HepG2 (cell line): ENCODE data around the gene CELF4. TPM values are rescaled to one million over a fixed set of nuclear protein-coding genes. Genes with fewer than 3 reads are reported as not detected.

Experiments used
- ATAC-seq: fragments of 200-7000 bp; cut with Tn5 transposase; 3 replicates; pipeline ENCODE4 v1.9.1; 2020; ENCODE audit warnings: mild to moderate bottlenecking, moderate library complexity
- BruUV-seq: library from RNA; stranded (reverse); fragments of 400-500 nt; replicated peaks from 2 replicates; lab custom pipeline; 2021; lab: Mats Ljungman, UMichigan
- CTCF ChIA-PET: fragments of 300-600 bp; formaldehyde crosslinking; extraction: SDS; loops from one replicate; lab custom pipeline; 2021; ENCODE audit warnings: low total read pairs, inconsistent platforms, low intra/inter-chr PET ratio; lab: Yijun Ruan, JAX
- POLR2A ChIA-PET: fragments of 350-600 bp; sonication (Branson Sonifier 250); formaldehyde crosslinking; loops from one replicate; lab custom pipeline; 2020; ENCODE audit warnings: antibody characterized with exemption, inconsistent platforms; lab: Yijun Ruan, JAX
- DNase-seq: peaks from one replicate; pipeline ENCODE4 v3.0.0-alpha.2; 2015; ENCODE audit warnings: low spot score
- FAIRE-seq: peaks from 3 replicates; lab custom pipeline; 2011; peaks lifted over from hg19 to GRCh38; lab: Jason Lieb, UNC
- H2AFZ ChIP-seq: one replicate; pipeline ENCODE4 v1.6.1; 2011; ENCODE audit warnings: low read length, inconsistent platforms
- H3K27ac ChIP-seq: fragments of 300-600 bp; 3 replicates; pipeline ENCODE4 v1.8.0; 2011; ENCODE audit warnings: mixed run types, mild to moderate bottlenecking, mixed read lengths, low read length, inconsistent platforms; ENCODE audit not compliant: insufficient read depth; ENCODE audit errors: extremely low read length
- H3K27me3 ChIP-seq, 2 experiments: fragments of 200-600 bp in 1 of 2; 2 replicates in 1 of 2; 3 replicates in 1 of 2; pipeline versions ENCODE4 v1.6.0 to v1.8.0; 2011; ENCODE audit warnings: low read length in 2 of 2, mild to moderate bottlenecking in 2 of 2, moderate library complexity in 2 of 2, inconsistent platforms in 1 of 2; ENCODE audit not compliant: insufficient read depth in 2 of 2, control insufficient read depth in 1 of 2
- H3K36me3 ChIP-seq, 2 experiments: fragments of 200-600 bp in 1 of 2; replicated peaks in 1 of 2; 2 replicates in 1 of 2; 3 replicates in 1 of 2; pipeline versions ENCODE4 v1.5.1 to v1.8.0; 2011; ENCODE audit warnings: low read length in 2 of 2, inconsistent platforms in 1 of 2; ENCODE audit not compliant: insufficient read depth in 2 of 2, control insufficient read depth in 1 of 2
- H3K4me1 ChIP-seq: 2 replicates; pipeline ENCODE4 v1.5.1; 2012; ENCODE audit warnings: low read length, inconsistent platforms; ENCODE audit not compliant: insufficient read depth
- H3K4me2 ChIP-seq: 2 replicates; pipeline ENCODE4 v1.6.0; 2011; ENCODE audit warnings: low read depth, low read length, inconsistent platforms
- H3K4me3 ChIP-seq, 3 experiments: fragments of 200-600 bp in 1 of 3; sonication (generic), shearing (Covaris generic) in 1 of 3; replicated peaks in 1 of 3; 2 replicates each; pipeline ENCODE4 v1.5.1; 2011 to 2016; ENCODE audit warnings: low read length in 3 of 3, inconsistent platforms in 2 of 3, low read depth in 2 of 3, mild to moderate bottlenecking in 2 of 3, control low read depth in 1 of 3, mixed read lengths in 1 of 3; ENCODE audit not compliant: insufficient read depth in 1 of 3
- H3K79me2 ChIP-seq: one replicate; pipeline ENCODE4 v1.6.1; 2011; ENCODE audit warnings: low read length, inconsistent platforms; ENCODE audit not compliant: insufficient read depth
- H3K9ac ChIP-seq: 2 replicates; pipeline ENCODE4 v1.6.0; 2011; ENCODE audit warnings: mild to moderate bottlenecking, low read depth, low read length, inconsistent platforms; ENCODE audit not compliant: insufficient read depth
- H3K9me3 ChIP-seq: 2 replicates; pipeline ENCODE4 v1.5.1; 2012; ENCODE audit warnings: mild to moderate bottlenecking, low read length
- H4K20me1 ChIP-seq: 2 replicates; pipeline ENCODE4 v1.6.0; 2011; ENCODE audit warnings: inconsistent platforms, mild to moderate bottlenecking, low read length, moderate library complexity; ENCODE audit not compliant: insufficient read depth
- GATA4 ChIP-seq: sonication (generic); IDR thresholded peaks from 2 replicates; pipeline ENCODE4 v1.6.1; 2016; ENCODE audit warnings: antibody characterized with exemption, low read depth, borderline replicate concordance
- HDAC6 ChIP-seq: fragments of 200-600 bp; sonication (generic); IDR thresholded peaks from 2 replicates; pipeline ENCODE4 v1.7.0; 2017; ENCODE audit warnings: mild to moderate bottlenecking, antibody characterized with exemption, low read length, low read depth
- KAT8 ChIP-seq: IDR thresholded peaks from 2 replicates; pipeline ENCODE4 v1.6.1; 2016; ENCODE audit warnings: missing genetic modification reagents, missing compliant biosample characterization
- NR2F6 ChIP-seq, 2 experiments: IDR thresholded peaks; 2 replicates each; pipeline ENCODE4 v1.6.1; 2016; ENCODE audit warnings: antibody characterized with exemption in 1 of 2, mild to moderate bottlenecking in 1 of 2
- SMARCE1 ChIP-seq: fragments of 450-650 bp; IDR thresholded peaks from 2 replicates; pipeline ENCODE4 v1.6.1; 2017; ENCODE audit warnings: borderline replicate concordance
- SYNCRIP ChIP-seq: fragments of 200-400 bp; formaldehyde crosslinking; IDR thresholded peaks from 2 replicates; pipeline ENCODE4 v1.6.1; 2018; ENCODE audit warnings: mild to moderate bottlenecking, low read depth, low read length; ENCODE audit not compliant: insufficient read depth
- ZNF235 ChIP-seq: sonication (generic); formaldehyde crosslinking; IDR thresholded peaks from 2 replicates; pipeline ENCODE4 v1.8.1; 2023; ENCODE audit warnings: mild to moderate bottlenecking, missing genetic modification reagents, borderline replicate concordance
- ZNF44 ChIP-seq: sonication (generic); formaldehyde crosslinking; IDR thresholded peaks from 2 replicates; pipeline ENCODE4 v1.5.1; 2020; ENCODE audit warnings: mild to moderate bottlenecking, missing genetic modification reagents
- ZNF441 ChIP-seq: sonication (generic); formaldehyde crosslinking; IDR thresholded peaks from 2 replicates; pipeline ENCODE4 v1.7.0; 2021; ENCODE audit warnings: missing genetic modification reagents, borderline replicate concordance
- ZNF749 ChIP-seq: sonication (generic); formaldehyde crosslinking; IDR thresholded peaks from 2 replicates; pipeline ENCODE4 v1.8.0; 2022; ENCODE audit warnings: mild to moderate bottlenecking, missing genetic modification reagents, moderate library complexity, borderline replicate concordance
- ZSCAN25 ChIP-seq: sonication (generic); formaldehyde crosslinking; IDR thresholded peaks from 2 replicates; pipeline ENCODE4 v1.8.0; 2022; ENCODE audit warnings: mild to moderate bottlenecking, missing genetic modification reagents
- WGBS: methylation state at CpG from one replicate; pipeline ENCODE4 v1.1.6; 2017; ENCODE audit warnings: low lambda C conversion rate; 5-methylcytosine and 5-hydroxymethylcytosine counted together
- in situ Hi-C: cut with HindIII; loops from 2 replicates; pipeline ENCODE4 v1.10.0; 2017; ENCODE audit warnings: low pct_unique_long_range_greater_than_20kb; ENCODE audit not compliant: extremely low pct_ligation_motif_present
- intact Hi-C: fragments of 100-400 bp; cut with micrococcal nuclease; formaldehyde crosslinking; loops from one replicate; pipeline ENCODE4 v1.10.0; 2022; ENCODE audit not compliant: unreplicated experiment
- polyA plus RNA-seq, 8 experiments: library from polyadenylated mRNA; depleted of rRNA in 3 of 8; stranded (reverse) in 7 of 8; unstranded in 1 of 8; fragments of >200 nt; fragmentation: Illumina TruSeq in 4 of 8; extraction: Trizol in 4 of 8; gene quantifications; 2 replicates each; pipeline versions ENCODE4 v1.2.1 to v1.2.3, GENCODE V29; 2011 to 2016; ENCODE audit warnings: low read depth in 4 of 8, missing spikeins in 1 of 8, mixed read lengths in 1 of 8; ENCODE audit not compliant: insufficient read depth in 1 of 8
- total RNA-seq, 5 experiments: library from RNA; depleted of rRNA; stranded (reverse); fragments of >200 nt; fragmentation: Illumina TruSeq; extraction: Trizol; gene quantifications; 2 replicates each; pipeline ENCODE4 v1.2.3, GENCODE V29; 2016; ENCODE audit warnings: low read depth in 1 of 5
- TF ChIP-seq, protein P1 (sequence below): sonication (generic); IDR thresholded peaks from 2 replicates; pipeline ENCODE4 v1.6.1; 2016; ENCODE audit warnings: low read depth, borderline replicate concordance
- TF ChIP-seq, protein P2 (sequence below): sonication (generic); formaldehyde crosslinking; conservative IDR thresholded peaks from 2 replicates; pipeline ENCODE4 v1.8.0; 2022; ENCODE audit warnings: missing genetic modification reagents

CELF4 gene
- total and polyA plus RNA-seq, 2 of the 13 experiments (the other 11 are each of a cell fraction or from before 2014, with no cell fraction given), result not detected

DNA sequence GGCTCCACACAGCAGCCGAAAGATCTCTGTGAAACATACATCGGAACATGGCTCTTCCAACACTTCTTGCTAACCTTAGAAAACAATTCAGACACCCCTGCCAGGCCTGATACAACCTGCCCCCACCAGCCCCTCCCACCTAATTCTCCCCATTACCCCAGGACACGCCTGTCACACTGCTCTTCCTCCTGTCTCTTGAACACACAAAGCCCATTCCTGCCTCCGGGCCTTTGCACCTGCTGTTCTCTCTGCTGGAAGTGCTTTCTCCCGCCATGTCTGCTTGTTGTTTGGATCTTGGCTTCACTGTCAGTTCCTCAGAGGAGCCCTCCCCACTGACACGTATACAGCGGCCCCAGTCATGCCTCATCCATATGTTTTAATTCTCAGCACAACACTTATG, 24.1 kb downstream of the CELF4 start:
- BruUV-seq, result no TSS peak
- no peak overlapping the region for H3K4me3 ChIP-seq
- intact Hi-C loops, result no loop called here
- no peak overlapping the region for H3K9ac ChIP-seq
- no peak for ATAC-seq
- TF ChIP-seq, protein P1, sequence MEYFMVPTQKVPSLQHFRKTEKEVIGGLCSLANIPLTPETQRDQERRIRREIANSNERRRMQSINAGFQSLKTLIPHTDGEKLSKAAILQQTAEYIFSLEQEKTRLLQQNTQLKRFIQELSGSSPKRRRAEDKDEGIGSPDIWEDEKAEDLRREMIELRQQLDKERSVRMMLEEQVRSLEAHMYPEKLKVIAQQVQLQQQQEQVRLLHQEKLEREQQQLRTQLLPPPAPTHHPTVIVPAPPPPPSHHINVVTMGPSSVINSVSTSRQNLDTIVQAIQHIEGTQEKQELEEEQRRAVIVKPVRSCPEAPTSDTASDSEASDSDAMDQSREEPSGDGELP, result no peak
- no peak for TF ChIP-seq HDAC6
- no peak for TF ChIP-seq ZNF749 (CRISPR knock-in tag)
- no peak for TF ChIP-seq ZSCAN25 (CRISPR knock-in tag)
- no peak for TF ChIP-seq NR2F6 (IDR thresholded peaks at IDR 0.05)
- TF ChIP-seq NR2F6 (CRISPR knock-in tag; IDR thresholded peaks at IDR 0.05), result no peak
- TF ChIP-seq SMARCE1, result no peak
- no peak for TF ChIP-seq GATA4
- TF ChIP-seq SYNCRIP, result no peak
- TF ChIP-seq ZNF44, result no peak
- no peak for TF ChIP-seq KAT8 (CRISPR knock-in tag)
- no peak for TF ChIP-seq ZNF441 (CRISPR knock-in tag)
- no peak for TF ChIP-seq ZNF235 (CRISPR knock-in tag)
- TF ChIP-seq, protein P2, sequence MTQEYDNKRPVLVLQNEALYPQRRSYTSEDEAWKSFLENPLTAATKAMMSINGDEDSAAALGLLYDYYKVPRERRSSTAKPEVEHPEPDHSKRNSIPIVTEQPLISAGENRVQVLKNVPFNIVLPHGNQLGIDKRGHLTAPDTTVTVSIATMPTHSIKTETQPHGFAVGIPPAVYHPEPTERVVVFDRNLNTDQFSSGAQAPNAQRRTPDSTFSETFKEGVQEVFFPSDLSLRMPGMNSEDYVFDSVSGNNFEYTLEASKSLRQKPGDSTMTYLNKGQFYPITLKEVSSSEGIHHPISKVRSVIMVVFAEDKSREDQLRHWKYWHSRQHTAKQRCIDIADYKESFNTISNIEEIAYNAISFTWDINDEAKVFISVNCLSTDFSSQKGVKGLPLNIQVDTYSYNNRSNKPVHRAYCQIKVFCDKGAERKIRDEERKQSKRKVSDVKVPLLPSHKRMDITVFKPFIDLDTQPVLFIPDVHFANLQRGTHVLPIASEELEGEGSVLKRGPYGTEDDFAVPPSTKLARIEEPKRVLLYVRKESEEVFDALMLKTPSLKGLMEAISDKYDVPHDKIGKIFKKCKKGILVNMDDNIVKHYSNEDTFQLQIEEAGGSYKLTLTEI (CRISPR knock-in tag), result no peak
- TF ChIP-seq, all 625 proteins: peak for 0
- H3K27ac ChIP-seq, result no peak overlapping the region
- peaks cover 0 to 70% of the 10 kb centered on the region in 2 experiments for H3K27me3 ChIP-seq
- H3K36me3 ChIP-seq, result no peaks in the 10 kb centered on the region
- no peak for DNase-seq
- FAIRE-seq, result no peak
- H2AFZ ChIP-seq, result no peak overlapping the region
- H3K9me3 ChIP-seq, result no peaks in the 10 kb centered on the region
- CTCF ChIA-PET, result no interaction called here
- POLR2A ChIA-PET, result no interaction called here
- no peak overlapping the region for H3K4me2 ChIP-seq
- no peaks in the 10 kb centered on the region for H3K4me1 ChIP-seq
- peaks cover 2% of the 10 kb centered on the region; the same call in 1 of the 2 replicates for H4K20me1 ChIP-seq
- H3K79me2 ChIP-seq, result no peaks in the 10 kb centered on the region
- in situ Hi-C loops, result no loop called here
- 16% methylated on average over 7 of the region's 7 CpGs for WGBS
